SK-N-SH (cell line): Measurements from ENCODE around the gene PLIN5. TPM values are rescaled to one million over a fixed set of nuclear protein-coding genes. Genes with fewer than 3 reads are reported as not detected.

ENCODE experiments used
- CTCF ChIA-PET: fragments of 300-600, 350-600 bp; formaldehyde crosslinking; extraction: SDS; loops from one replicate; lab custom pipeline; 2021; lab: Yijun Ruan, JAX
- POLR2A ChIA-PET: fragments of 350-600 bp; sonication (Branson Sonifier 250); formaldehyde crosslinking; extraction: SDS; loops from one replicate; lab custom pipeline; 2020; ENCODE audit warnings: antibody characterized with exemption, inconsistent platforms; lab: Yijun Ruan, JAX
- DNase-seq: peaks from one replicate; pipeline ENCODE4 v3.0.0; 2012
- H2AFZ ChIP-seq: fragments of 200-600 bp; sonication (generic); 2 replicates; pipeline ENCODE4 v1.8.1; 2016; ENCODE audit warnings: antibody characterized with exemption, mild to moderate bottlenecking, low read depth
- H3F3A ChIP-seq: fragments of 200-600 bp; sonication (generic); replicated peaks from 2 replicates; pipeline ENCODE3; 2016; ENCODE audit warnings: antibody characterized with exemption, mild to moderate bottlenecking; ENCODE audit not compliant: insufficient read depth
- H3K27ac ChIP-seq, 2 experiments: fragments of 200-500 bp in 1 of 2; fragments of 200-600 bp in 1 of 2; sonication (Bioruptor generic) in 1 of 2; sonication (generic), shearing (Covaris generic) in 1 of 2; 2 replicates each; pipeline versions ENCODE4 v1.5.1 to v1.6.1; 2014 to 2016; ENCODE audit warnings: low read depth in 2 of 2, inconsistent platforms in 1 of 2, low read length in 1 of 2, mild to moderate bottlenecking in 1 of 2, mixed read lengths in 1 of 2
- H3K27me3 ChIP-seq: fragments of 200-600 bp; sonication (generic), shearing (Covaris generic); 2 replicates; pipeline ENCODE4 v1.6.1; 2016; ENCODE audit warnings: mixed run types; ENCODE audit not compliant: insufficient read depth
- H3K36me3 ChIP-seq, 2 experiments: fragments of 200-500 bp in 1 of 2; fragments of 200-600 bp in 1 of 2; sonication (Bioruptor generic) in 1 of 2; sonication (generic) in 1 of 2; replicated peaks in 1 of 2; 2 replicates each; pipeline versions ENCODE3 to v1.5.1; 2014 to 2016; ENCODE audit warnings: low read length in 1 of 2, mild to moderate bottlenecking in 1 of 2; ENCODE audit not compliant: insufficient read depth in 2 of 2, control insufficient read depth in 1 of 2
- H3K4me1 ChIP-seq, 2 experiments: fragments of 200-500 bp in 1 of 2; fragments of 200-600 bp in 1 of 2; sonication (Bioruptor generic) in 1 of 2; sonication (generic), shearing (Covaris generic) in 1 of 2; 2 replicates each; pipeline versions ENCODE4 v1.5.1 to v1.6.1; 2014 to 2016; ENCODE audit warnings: low read depth in 1 of 2, low read length in 1 of 2, mixed run types in 1 of 2; ENCODE audit not compliant: insufficient read depth in 2 of 2, control insufficient read depth in 1 of 2
- H3K4me2 ChIP-seq: fragments of 200-600 bp; sonication (generic), shearing (Covaris generic); 2 replicates; pipeline ENCODE4 v1.6.1; 2017; ENCODE audit warnings: mixed run types
- H3K4me3 ChIP-seq, 2 experiments: fragments of 200-500 bp in 1 of 2; fragments of 200-600 bp in 1 of 2; sonication (Bioruptor generic) in 1 of 2; sonication (generic), shearing (Covaris generic) in 1 of 2; 2 replicates each; pipeline versions ENCODE4 v1.5.1 to v1.8.1; 2014 to 2016; ENCODE audit warnings: low read depth in 2 of 2, inconsistent platforms in 1 of 2, low read length in 1 of 2, mild to moderate bottlenecking in 1 of 2, mixed read lengths in 1 of 2, moderate library complexity in 1 of 2
- H3K79me2 ChIP-seq: fragments of 200-600 bp; sonication (generic); 2 replicates; pipeline ENCODE4 v1.8.1; 2017; ENCODE audit warnings: mild to moderate bottlenecking; ENCODE audit not compliant: insufficient read depth
- H3K9ac ChIP-seq: fragments of 200-600 bp; sonication (generic); 2 replicates; pipeline ENCODE4 v1.6.1; 2017; ENCODE audit warnings: mixed run types
- H3K9me2 ChIP-seq: fragments of 200-600 bp; sonication (generic); 2 replicates; pipeline ENCODE4 v1.6.1; 2017; ENCODE audit warnings: mixed run types
- H3K9me3 ChIP-seq: fragments of 200-600 bp; sonication (generic); 2 replicates; pipeline ENCODE4 v1.6.1; 2017; ENCODE audit warnings: mixed run types, mild to moderate bottlenecking, moderate library complexity
- H4K20me1 ChIP-seq: fragments of 200-600 bp; sonication (generic); 2 replicates; pipeline ENCODE4 v1.6.1; 2017; ENCODE audit warnings: mild to moderate bottlenecking, mixed run types; ENCODE audit not compliant: insufficient read depth
- CHD2 ChIP-seq: fragments of 150-350 bp; IDR thresholded peaks from 2 replicates; pipeline ENCODE4 v1.6.1; 2018; ENCODE audit warnings: low read length; ENCODE audit not compliant: partially characterized antibody
- CTCF ChIP-seq: fragments of 200-600 bp; sonication (generic); IDR thresholded peaks from 2 replicates; pipeline ENCODE4 v1.6.1; 2017; ENCODE audit warnings: antibody characterized with exemption, mild to moderate bottlenecking, moderate library complexity
- EP300 ChIP-seq, 2 experiments: IDR thresholded peaks; 2 replicates each; pipeline versions ENCODE4 v1.4.0 to v1.6.1; 2012; ENCODE audit warnings: borderline replicate concordance in 1 of 2, low read depth in 1 of 2, low read length in 1 of 2
- FOXJ3 ChIP-seq: sonication (generic); formaldehyde crosslinking; IDR thresholded peaks from 2 replicates; pipeline ENCODE4 v1.5.1; 2020; ENCODE audit warnings: mild to moderate bottlenecking, missing genetic modification reagents
- FOXM1 ChIP-seq: IDR thresholded peaks from 2 replicates; pipeline ENCODE4 v1.4.0; 2012; ENCODE audit warnings: low read depth, mild to moderate bottlenecking
- GABPA ChIP-seq: IDR thresholded peaks from 2 replicates; pipeline ENCODE4 v1.4.0; 2012; ENCODE audit warnings: low read depth, mild to moderate bottlenecking
- IRF3 ChIP-seq: fragments of 150-350 bp; IDR thresholded peaks from 2 replicates; pipeline ENCODE4 v1.6.1; 2016; ENCODE audit warnings: mild to moderate bottlenecking, low read depth, low read length
- JUND ChIP-seq: IDR thresholded peaks from 2 replicates; pipeline ENCODE4 v1.4.0; 2012
- MEF2A ChIP-seq: IDR thresholded peaks from 2 replicates; pipeline ENCODE4 v1.4.0; 2012; ENCODE audit warnings: low read depth, borderline replicate concordance
- MXI1 ChIP-seq: IDR thresholded peaks from 2 replicates; pipeline ENCODE4 v1.6.1; 2012; ENCODE audit warnings: mild to moderate bottlenecking, low read depth, low read length, improper control_type of control experiment
- NRF1 ChIP-seq: IDR thresholded peaks from 2 replicates; pipeline ENCODE4 v1.6.1; 2012; ENCODE audit warnings: low read depth, mild to moderate bottlenecking, low read length
- RAD21 ChIP-seq: IDR thresholded peaks from 2 replicates; pipeline ENCODE4 v1.6.1; 2012; ENCODE audit warnings: mild to moderate bottlenecking, low read length
- RCOR1 ChIP-seq: fragments of 150-350 bp; IDR thresholded peaks from 2 replicates; pipeline ENCODE4 v1.6.1; 2017; ENCODE audit warnings: antibody characterized with exemption, low read length
- REST ChIP-seq: IDR thresholded peaks from 2 replicates; pipeline ENCODE4 v1.6.1; 2012; ENCODE audit warnings: mild to moderate bottlenecking, low read depth, low read length, moderate library complexity
- RXRA ChIP-seq: IDR thresholded peaks from 2 replicates; pipeline ENCODE4 v1.4.0; 2012; ENCODE audit warnings: low read depth, mild to moderate bottlenecking, borderline replicate concordance
- SMC3 ChIP-seq: IDR thresholded peaks from 2 replicates; pipeline ENCODE4 v1.6.1; 2012; ENCODE audit warnings: low read depth, low read length, improper control_type of control experiment
- TCF12 ChIP-seq: IDR thresholded peaks from 2 replicates; pipeline ENCODE4 v1.4.0; 2012
- USF2 ChIP-seq: fragments of 150-350 bp; IDR thresholded peaks from 2 replicates; pipeline ENCODE4 v1.6.1; 2017; ENCODE audit warnings: antibody characterized with exemption, low read length, low read depth, borderline replicate concordance
- WGBS: methylation state at CpG from one replicate; pipeline ENCODE4 v1.1.6; 2017; ENCODE audit warnings: low lambda C conversion rate; 5-methylcytosine and 5-hydroxymethylcytosine counted together
- polyA plus RNA-seq, 3 experiments: library from polyadenylated mRNA; depleted of rRNA; stranded (reverse); fragments of >200 nt; gene quantifications; 2 replicates each; pipeline ENCODE4 v1.2.3, GENCODE V29; 2012

Gene PLIN5
- polyA plus RNA-seq, 1 of the 3 experiments (the other 2 are of a cell fraction): 0.59 TPM

- no peak overlapping the region for H3K9ac ChIP-seq
- H3K4me3 ChIP-seq: no peak overlapping the region
- H2AFZ ChIP-seq: no peak overlapping the region
- no peaks in the 10 kb centered on the region for H3K9me3 ChIP-seq
- no peak overlapping the region for H3K4me2 ChIP-seq
- no peaks in the 10 kb centered on the region for H3K4me1 ChIP-seq
- peaks cover 3% of the 10 kb centered on the region for H3F3A ChIP-seq
- no peaks in the 10 kb centered on the region for H4K20me1 ChIP-seq
- no peaks in the 10 kb centered on the region for H3K9me2 ChIP-seq
- H3K79me2 ChIP-seq: no peaks in the 10 kb centered on the region
- no peak for DNase-seq
- CTCF ChIA-PET: interaction anchor here (0.6 to 2.7 kb wide), 4 partner anchors 26 to 529 kb away, joined by 3 to 11 read pairs (median 4); no protein-coding TSS in a partner anchor
- H3K36me3 ChIP-seq: peaks cover 4 to 57% of the 10 kb centered on the region in 2 experiments
- TF ChIP-seq GABPA (no peak), NRF1 (no peak), TCF12 (no peak), REST (no peak), MEF2A (no peak), CHD2 (no peak), RXRA (no peak), USF2 (no peak), IRF3 (no peak), RCOR1 (no peak), MXI1 (no peak), EP300 (IDR thresholded peaks at IDR 0.05; ENCODE audit: borderline replicate concordance in 1 of 2, low read depth in 1 of 2, low read length in 1 of 2) (no peak), SMC3 (no peak), CTCF (no peak), RAD21 (no peak), FOXM1 (no peak), FOXJ3 (no peak), JUND (no peak)
- no peak overlapping the region for H3K27ac ChIP-seq
- no peaks in the 10 kb centered on the region for H3K27me3 ChIP-seq
- POLR2A ChIA-PET: no interaction called here
- WGBS: 99% methylated on average over 10 of the region's 25 CpGs
Observed at GRCh38 chr19:4497770-4498389, 37.1 kb downstream of the PLIN5 start.
